Naive thymus-derived CD4-positive, alpha-beta T cell (primary cell): ENCODE measurements around the gene SH2D6. TPM values are rescaled to one million over a fixed set of nuclear protein-coding genes. Genes with fewer than 3 reads are reported as not detected.

Experiments used
- ATAC-seq: fragments of 150-1000 bp; cut with Tn5 transposase; 2 replicates; pipeline ENCODE4 v1.10.0; 2021; ENCODE audit warnings: mild to moderate bottlenecking, moderate library complexity
- CTCF ChIA-PET: fragments of 350-600 bp; sonication (Branson Sonifier 250); formaldehyde crosslinking; loops from one replicate; lab custom pipeline; 2021; ENCODE audit warnings: antibody characterized with exemption; lab: Charles Lee
- POLR2A ChIA-PET: fragments of 350-600 bp; sonication (Branson Sonifier 250); formaldehyde crosslinking; loops from one replicate; lab custom pipeline; 2021; ENCODE audit warnings: antibody characterized with exemption, inconsistent platforms; lab: Charles Lee
- DNase-seq, 9 donors: peaks; one replicate each; pipeline versions ENCODE4 v3.0.0 to v3.0.0-alpha.2; 2020 to 2022; ENCODE audit warnings: mixed read lengths in 1 of 9
- H3K27ac ChIP-seq: one replicate; pipeline ENCODE4 v1.7.0; 2013; ENCODE audit warnings: mild to moderate bottlenecking, low read depth, low read length, moderate library complexity
- H3K27me3 ChIP-seq, 2 donors: one replicate each; pipeline ENCODE4 v1.7.0; 2013; ENCODE audit warnings: low read length in 2 of 2, mild to moderate bottlenecking in 2 of 2, moderate library complexity in 2 of 2; ENCODE audit not compliant: control insufficient read depth in 2 of 2, insufficient read depth in 2 of 2
- H3K36me3 ChIP-seq, 3 experiments: 1 replicate in 2 of 3; 2 replicates in 1 of 3; pipeline ENCODE4 v1.7.0; 2013; ENCODE audit warnings: low read length in 3 of 3, mild to moderate bottlenecking in 3 of 3, moderate library complexity in 1 of 3; ENCODE audit not compliant: insufficient read depth in 3 of 3, control insufficient read depth in 2 of 3
- H3K4me1 ChIP-seq, 2 donors: one replicate each; pipeline ENCODE4 v1.7.0; 2013; ENCODE audit warnings: low read length in 2 of 2, mild to moderate bottlenecking in 2 of 2, moderate library complexity in 1 of 2; ENCODE audit not compliant: control insufficient read depth in 2 of 2, insufficient read depth in 2 of 2
- H3K4me3 ChIP-seq: 2 replicates; pipeline ENCODE4 v1.7.0; 2013; ENCODE audit warnings: mild to moderate bottlenecking, low read length
- H3K9me3 ChIP-seq, 3 experiments: 1 replicate in 2 of 3; 2 replicates in 1 of 3; pipeline ENCODE4 v1.7.0; 2013; ENCODE audit warnings: low read length in 3 of 3; ENCODE audit not compliant: control insufficient read depth in 2 of 3
- H3K27ac Mint-ChIP-seq, 9 donors: one replicate each; pipeline ENCODE4 v1.8.0; 2020 to 2022; ENCODE audit warnings: mixed read lengths in 9 of 9, mild to moderate bottlenecking in 8 of 9, moderate library complexity in 5 of 9, inconsistent platforms in 2 of 9
- H3K27me3 Mint-ChIP-seq, 5 donors: one replicate each; pipeline ENCODE4 v1.8.0; 2021 to 2022; ENCODE audit warnings: mixed read lengths in 5 of 5, mild to moderate bottlenecking in 1 of 5
- H3K36me3 Mint-ChIP-seq, 5 donors: one replicate each; pipeline ENCODE4 v1.8.0; 2020 to 2022; ENCODE audit warnings: mixed read lengths in 5 of 5, mild to moderate bottlenecking in 3 of 5, inconsistent platforms in 1 of 5
- H3K4me1 Mint-ChIP-seq, 7 donors: one replicate each; pipeline ENCODE4 v1.8.0; 2020 to 2022; ENCODE audit warnings: mixed read lengths in 7 of 7, mild to moderate bottlenecking in 3 of 7, inconsistent platforms in 1 of 7
- H3K4me3 Mint-ChIP-seq, 10 donors: one replicate each; pipeline ENCODE4 v1.8.0; 2020 to 2022; ENCODE audit warnings: mild to moderate bottlenecking in 10 of 10, mixed read lengths in 10 of 10, moderate library complexity in 6 of 10, inconsistent platforms in 2 of 10
- H3K9me3 Mint-ChIP-seq, 11 donors: one replicate each; pipeline ENCODE4 v1.8.0; 2020 to 2022; ENCODE audit warnings: mixed read lengths in 11 of 11, mild to moderate bottlenecking in 4 of 11, inconsistent platforms in 1 of 11, moderate library complexity in 1 of 11
- intact Hi-C, 2 donors: fragments of 100-400 bp; cut with micrococcal nuclease; formaldehyde crosslinking; loops; one replicate each; pipeline ENCODE4 v1.15.1; 2023
- polyA plus RNA-seq, 2 donors: library from polyadenylated mRNA; unstranded; fragments of 300-500 nt; fragmentation: Illumina TruSeq; gene quantifications; one replicate each; pipeline ENCODE4 v1.2.3, GENCODE V29; 2021
- total RNA-seq, 6 experiments: library from RNA in 5 of 6; stranded (reverse) in 5 of 6; gene quantifications; 1 replicate in 5 of 6; 2 replicates in 1 of 6; pipeline ENCODE4 v1.2.3 and lab custom pipeline; 2021 to 2026

The SH2D6 gene
- total and polyA plus RNA-seq, 7 experiments from 2014 or later: 0.48 to 1.1 (median 0.94) TPM; not detected in 4

DNA sequence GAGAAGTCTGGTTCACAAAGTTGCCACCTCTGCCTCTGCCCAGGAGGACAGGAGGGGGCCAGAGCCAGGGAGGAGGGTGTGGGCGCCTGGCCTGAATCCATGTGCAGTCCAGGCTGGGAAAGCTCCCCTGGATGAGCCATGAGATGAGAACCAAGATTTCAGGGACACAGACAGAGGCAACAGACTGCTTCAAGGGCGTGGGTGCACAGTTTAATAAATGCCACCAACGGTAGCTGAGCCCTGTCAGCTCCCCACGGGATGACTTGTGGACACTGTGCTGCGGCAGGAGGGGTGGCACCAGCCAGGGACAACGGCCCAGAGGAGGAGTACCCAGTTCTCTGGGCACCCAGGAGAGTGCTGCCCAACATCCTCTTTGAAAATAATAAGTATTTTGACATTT is 23.5 kb upstream of the SH2D6 start:
- H3K36me3 ChIP-seq: peaks cover 0 to 28% (median 0%) of the 10 kb centered on the region in 3 experiments
- intact Hi-C loops: loop anchor here in 1 of 2 donors (5.0 kb wide), 1 partner anchor 43 kb away; the partner anchor contains the start of genes ELMOD3 and RETSAT
- Mint-ChIP-seq H3K27me3 (no peaks in the 10 kb centered on the region), H3K36me3 (peaks cover 0 to 22% (median 4%) of the 10 kb centered on the region in 5 donors), H3K4me3 (no peak overlapping the region), H3K27ac (peak overlapping the region in 1 of 9 donors; percentile 54), H3K4me1 (peaks cover 5 to 44% (median 15%) of the 10 kb centered on the region in 7 donors), H3K9me3 (no peaks in the 10 kb centered on the region)
- H3K4me1 ChIP-seq: peaks cover 0 to 11% of the 10 kb centered on the region in 2 donors
- ATAC-seq (no peak), DNase-seq (no peak)
- no peaks in the 10 kb centered on the region for H3K9me3 ChIP-seq
- no peaks in the 10 kb centered on the region for H3K27me3 ChIP-seq
- no peak overlapping the region for H3K4me3 ChIP-seq
- POLR2A ChIA-PET: no interaction called here
- no peak overlapping the region for H3K27ac ChIP-seq
- CTCF ChIA-PET: interaction anchor here (0.6 to 11.5 kb wide), 2 partner anchors 147 to 158 kb away, joined by 3 to 90 read pairs; no protein-coding TSS in a partner anchor

DNA sequence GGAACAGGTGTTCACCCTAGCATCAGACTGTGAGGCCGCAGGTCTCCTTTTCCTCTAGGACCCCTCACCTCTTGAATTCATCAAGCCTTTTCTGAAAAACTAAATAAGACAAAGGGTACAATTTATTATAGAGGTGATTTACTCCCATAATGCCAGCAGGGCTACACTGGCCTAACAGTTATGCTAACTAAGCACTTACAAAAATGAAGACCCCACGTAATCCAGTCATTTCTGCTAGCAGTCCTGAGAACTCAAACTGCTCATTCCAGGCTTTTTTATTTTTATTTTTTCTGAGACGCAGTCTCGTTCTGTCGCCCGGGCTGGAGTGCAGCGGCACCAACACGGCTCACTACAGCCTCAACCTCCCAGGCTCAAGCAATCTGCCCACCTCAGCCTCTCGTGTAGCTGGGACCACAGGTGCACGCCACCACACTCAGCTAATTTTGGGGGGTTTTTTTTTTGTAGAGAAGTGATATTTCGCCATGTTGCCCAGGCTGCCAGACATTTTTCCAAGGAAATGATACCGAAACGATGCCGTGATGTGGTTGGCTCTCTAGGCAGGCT is 22.5 kb upstream of the SH2D6 start:
- Histone ChIP-seq H3K4me3 (no peak overlapping the region), H3K27me3 (no peaks in the 10 kb centered on the region), H3K36me3 (peaks cover 0 to 29% (median 0%) of the 10 kb centered on the region in 3 experiments), H3K9me3 (no peaks in the 10 kb centered on the region), H3K4me1 (peaks cover 0 to 11% of the 10 kb centered on the region in 2 donors), H3K27ac (no peak overlapping the region)
- Mint-ChIP-seq H3K9me3 (no peaks in the 10 kb centered on the region), H3K36me3 (peaks cover 0 to 29% (median 7%) of the 10 kb centered on the region in 5 donors), H3K4me1 (peaks cover 5 to 48% (median 15%) of the 10 kb centered on the region in 7 donors), H3K4me3 (no peak overlapping the region), H3K27me3 (no peaks in the 10 kb centered on the region), H3K27ac (no peak overlapping the region)
- no peak for ATAC-seq
- DNase-seq: no peak
- CTCF ChIA-PET: no interaction called here
- intact Hi-C loops: no loop called here
- POLR2A ChIA-PET: no interaction called here

DNA sequence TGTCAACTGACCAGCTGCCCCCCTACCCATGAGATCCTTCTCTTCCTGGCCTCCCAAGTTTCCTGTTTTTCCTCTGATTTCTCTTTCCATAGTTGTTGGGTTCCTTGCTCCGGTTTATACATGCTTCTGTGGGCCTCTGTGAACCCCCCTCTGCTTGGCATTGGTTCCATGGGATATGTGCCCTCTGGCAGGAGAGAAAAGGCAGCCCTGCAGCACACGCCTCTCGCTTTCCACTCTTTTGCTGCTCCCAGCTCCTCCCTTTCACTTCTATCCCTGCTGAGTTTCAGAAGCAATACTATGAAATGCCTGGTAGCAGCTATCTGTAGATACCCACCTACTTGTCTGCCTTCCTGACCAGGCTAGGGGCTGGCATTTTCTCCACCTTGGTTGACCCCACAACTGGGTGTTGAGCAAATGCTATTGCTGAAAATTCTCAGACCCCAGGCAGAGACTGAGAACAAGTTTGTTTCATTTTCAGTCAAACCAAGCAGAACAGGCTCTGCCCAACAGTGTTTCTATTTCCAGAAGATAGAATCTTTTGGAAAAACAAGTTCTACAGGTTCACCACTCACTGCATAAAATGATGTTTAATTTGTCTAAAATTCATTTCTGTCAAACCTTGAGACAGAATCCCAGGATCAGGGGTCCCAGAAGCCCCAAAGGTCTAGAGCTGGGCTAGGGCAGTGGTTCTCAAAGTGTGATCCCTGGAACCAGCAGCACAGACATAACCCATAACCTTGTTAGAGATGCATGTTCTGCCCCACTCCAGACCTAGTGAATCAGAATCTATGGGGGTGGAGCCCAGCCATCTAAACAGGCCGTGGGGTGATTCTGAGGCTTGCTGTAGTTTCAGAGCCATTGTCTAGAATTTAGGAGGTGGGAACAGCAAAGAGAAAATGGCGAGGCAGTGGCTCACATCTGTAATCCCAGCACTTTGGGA is 21.7 kb upstream of the SH2D6 start:
- Histone ChIP-seq H3K27me3 (no peaks in the 10 kb centered on the region), H3K36me3 (peaks cover 0 to 33% (median 0%) of the 10 kb centered on the region in 3 experiments), H3K27ac (no peak overlapping the region), H3K4me3 (no peak overlapping the region), H3K4me1 (peaks cover 0 to 6% of the 10 kb centered on the region in 2 donors), H3K9me3 (no peaks in the 10 kb centered on the region)
- Mint-ChIP-seq H3K27ac (peak overlapping the region in 4 of 9 donors; percentile 14 to 56 (median 37)), H3K36me3 (peaks cover 0 to 33% (median 9%) of the 10 kb centered on the region in 5 donors), H3K9me3 (no peaks in the 10 kb centered on the region), H3K27me3 (no peaks in the 10 kb centered on the region), H3K4me1 (peaks cover 0 to 42% (median 10%) of the 10 kb centered on the region in 7 donors), H3K4me3 (no peak overlapping the region)
- CTCF ChIA-PET: no interaction called here
- DNase-seq: no peak
- ATAC-seq: no peak
- POLR2A ChIA-PET: interaction anchor here (0.6 kb wide), 2 partner anchors 22 to 191 kb away, joined by 3 read pairs; no protein-coding TSS in a partner anchor
- intact Hi-C loops: no loop called here

DNA sequence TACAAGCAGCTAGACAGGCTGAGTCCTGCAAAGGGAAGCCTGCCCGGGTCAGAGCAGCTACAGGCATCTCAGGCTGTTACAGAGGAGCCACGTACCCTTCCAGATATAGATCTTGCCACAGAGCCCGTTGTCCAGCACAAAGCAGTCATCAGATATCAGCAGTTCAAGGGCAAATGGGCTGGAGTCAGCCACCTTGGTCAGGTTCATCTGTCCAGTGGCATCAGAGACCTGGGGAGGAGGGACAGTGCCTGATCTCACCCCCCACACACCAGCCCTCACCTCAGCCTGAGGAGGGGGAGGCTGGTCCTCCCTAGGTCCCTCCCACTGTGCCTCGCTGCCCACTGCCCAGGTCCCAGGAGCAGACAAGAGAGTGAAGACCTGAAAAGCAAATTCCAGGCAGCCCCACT is 20.6 kb upstream of the SH2D6 start:
- H3K9me3 ChIP-seq: no peaks in the 10 kb centered on the region
- H3K27ac Mint-ChIP-seq: peak overlapping the region in 1 of 9 donors; percentile 51
- no peaks in the 10 kb centered on the region for H3K27me3 Mint-ChIP-seq
- DNase-seq (no peak), ATAC-seq (no peak)
- ChIA-PET POLR2A (interaction anchor here (0.6 kb wide), 1 partner anchor 190 kb away, joined by 3 read pairs; no protein-coding TSS in a partner anchor), CTCF (no interaction called here)
- peaks cover 0 to 32% (median 0%) of the 10 kb centered on the region in 3 experiments for H3K36me3 ChIP-seq
- H3K36me3 Mint-ChIP-seq: peaks cover 0 to 39% (median 14%) of the 10 kb centered on the region in 5 donors
- intact Hi-C loops: no loop called here
- H3K4me3 ChIP-seq: no peak overlapping the region
- H3K9me3 Mint-ChIP-seq: peaks cover 0 to 4% (median under 1%) of the 10 kb centered on the region in 11 donors
- H3K27me3 ChIP-seq: no peaks in the 10 kb centered on the region
- no peak overlapping the region for H3K4me3 Mint-ChIP-seq
- no peak overlapping the region for H3K27ac ChIP-seq
- no peaks in the 10 kb centered on the region for H3K4me1 ChIP-seq
- peaks cover 0 to 37% (median 4%) of the 10 kb centered on the region in 7 donors for H3K4me1 Mint-ChIP-seq

DNA sequence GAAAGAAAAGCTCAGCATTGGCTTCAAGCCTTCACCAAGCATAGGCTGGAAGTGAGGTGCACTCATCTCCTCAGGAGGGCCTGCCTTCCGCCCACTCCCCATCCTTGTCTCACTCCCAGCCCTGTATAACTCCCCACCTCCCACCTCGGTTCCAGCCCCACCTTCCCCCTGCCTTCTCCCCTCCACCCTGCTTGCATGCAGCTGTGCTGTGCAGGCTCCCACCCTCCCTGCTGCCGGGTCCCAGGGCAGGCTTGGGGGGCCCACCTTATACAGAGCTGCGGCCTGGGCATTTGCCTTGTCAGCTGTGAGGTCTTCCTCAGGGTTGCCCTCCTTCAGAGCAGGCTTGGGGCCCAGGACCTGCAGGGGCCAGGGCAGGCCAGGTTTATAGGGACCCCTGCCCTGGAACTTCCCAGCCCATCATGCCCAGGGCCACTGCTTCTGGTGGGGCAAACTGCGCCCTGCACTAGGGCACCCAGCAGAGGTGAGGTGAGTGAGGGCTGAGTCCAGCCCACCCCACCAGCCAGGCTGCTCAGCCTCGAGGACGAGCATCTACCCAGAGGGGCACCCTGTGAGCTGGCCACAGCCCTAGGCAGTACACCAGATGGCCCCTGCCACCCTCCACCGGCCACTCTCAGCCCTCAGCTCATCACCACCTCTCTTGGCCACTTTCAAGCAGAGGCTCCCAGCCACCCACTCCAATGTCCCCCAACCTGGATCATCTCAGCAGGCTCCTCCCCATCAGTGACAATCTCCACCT is 19.9 kb upstream of the SH2D6 start:
- Mint-ChIP-seq H3K4me3 (no peak overlapping the region), H3K36me3 (peaks cover 0 to 45% (median 18%) of the 10 kb centered on the region in 5 donors), H3K27me3 (no peaks in the 10 kb centered on the region), H3K27ac (no peak overlapping the region), H3K4me1 (peaks cover 0 to 32% (median 0%) of the 10 kb centered on the region in 7 donors), H3K9me3 (peaks cover 0 to 11% (median 4%) of the 10 kb centered on the region in 11 donors)
- Histone ChIP-seq H3K4me1 (no peaks in the 10 kb centered on the region), H3K9me3 (no peaks in the 10 kb centered on the region), H3K27me3 (no peaks in the 10 kb centered on the region), H3K36me3 (peaks cover 0 to 32% (median 0%) of the 10 kb centered on the region in 3 experiments), H3K27ac (no peak overlapping the region), H3K4me3 (no peak overlapping the region)
- ChIA-PET CTCF (interaction anchor here (0.6 to 1.9 kb wide), 3 partner anchors 143 to 158 kb away, joined by 3 to 6 read pairs (median 3); no protein-coding TSS in a partner anchor), POLR2A (no interaction called here)
- DNase-seq: no peak
- intact Hi-C loops: no loop called here
- peak; percentile 20 for ATAC-seq

DNA sequence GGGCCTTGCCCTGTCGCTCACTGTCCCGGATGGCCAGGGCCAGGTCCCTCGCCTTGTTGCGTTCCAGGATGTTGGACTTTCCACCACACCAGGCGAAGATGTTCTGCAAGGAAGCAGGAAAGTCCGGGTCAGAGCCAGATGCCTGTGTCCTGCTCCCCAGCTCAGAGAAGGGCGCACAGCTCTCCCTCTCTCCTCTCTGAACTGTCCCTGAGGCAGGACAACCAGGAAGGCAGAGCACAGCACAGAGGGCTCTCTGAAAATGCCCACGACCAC is 19.4 kb upstream of the SH2D6 start:
- Mint-ChIP-seq H3K9me3 (peaks cover 0 to 16% (median 5%) of the 10 kb centered on the region in 11 donors), H3K4me3 (no peak overlapping the region), H3K36me3 (peaks cover 0 to 49% (median 14%) of the 10 kb centered on the region in 5 donors), H3K27me3 (no peaks in the 10 kb centered on the region), H3K27ac (no peak overlapping the region), H3K4me1 (peaks cover 0 to 28% (median 0%) of the 10 kb centered on the region in 7 donors)
- no peak overlapping the region for H3K27ac ChIP-seq
- ATAC-seq (no peak), DNase-seq (no peak)
- H3K9me3 ChIP-seq: no peaks in the 10 kb centered on the region
- no peaks in the 10 kb centered on the region for H3K27me3 ChIP-seq
- peaks cover 0 to 30% (median 0%) of the 10 kb centered on the region in 3 experiments for H3K36me3 ChIP-seq
- POLR2A ChIA-PET: no interaction called here
- CTCF ChIA-PET: interaction anchor here (0.6 to 1.9 kb wide), 3 partner anchors 142 to 157 kb away, joined by 3 to 6 read pairs (median 3); no protein-coding TSS in a partner anchor
- H3K4me3 ChIP-seq: no peak overlapping the region
- no peaks in the 10 kb centered on the region for H3K4me1 ChIP-seq
- intact Hi-C loops: no loop called here
